Spleen (tissue), 7 donors: ENCODE data around the gene CEP250.

Experiments
- POLR2A ChIP-seq, 3 donors: fragments of 450-650 bp; IDR thresholded peaks; one replicate each; pipeline ENCODE4 v1.5.1; 2017; ENCODE audit warnings: antibody characterized with exemption in 3 of 3, mild to moderate bottlenecking in 1 of 3
- POLR2AphosphoS5 ChIP-seq, 3 donors: sonication (generic); formaldehyde crosslinking; IDR thresholded peaks; one replicate each; pipeline ENCODE4 v1.5.1; 2017; ENCODE audit warnings: antibody characterized with exemption in 3 of 3
- TF ChIP-seq, protein P1 (sequence below), 11 experiments: fragments of 200-600 bp in 7 of 11; fragments of 450-650 bp in 4 of 11; sonication (generic) in 4 of 11; IDR thresholded peaks in 8 of 11; conservative IDR thresholded peaks in 3 of 11; 1 replicate in 7 of 11; 2 replicates in 4 of 11; pipeline versions ENCODE4 v1.4.0 to v1.8.0; 2016 to 2021; ENCODE audit warnings: antibody characterized with exemption in 11 of 11, inconsistent platforms in 4 of 11, mild to moderate bottlenecking in 1 of 11
- donor health status: DM: no; HTN: no; CAD: no; lungs with moderate emphysema.
- donor health status: DM: no; HTN: no; CAD: no.
- donor health status: DM: no; HTN: no; CAD: no.

- TF ChIP-seq, protein P1, sequence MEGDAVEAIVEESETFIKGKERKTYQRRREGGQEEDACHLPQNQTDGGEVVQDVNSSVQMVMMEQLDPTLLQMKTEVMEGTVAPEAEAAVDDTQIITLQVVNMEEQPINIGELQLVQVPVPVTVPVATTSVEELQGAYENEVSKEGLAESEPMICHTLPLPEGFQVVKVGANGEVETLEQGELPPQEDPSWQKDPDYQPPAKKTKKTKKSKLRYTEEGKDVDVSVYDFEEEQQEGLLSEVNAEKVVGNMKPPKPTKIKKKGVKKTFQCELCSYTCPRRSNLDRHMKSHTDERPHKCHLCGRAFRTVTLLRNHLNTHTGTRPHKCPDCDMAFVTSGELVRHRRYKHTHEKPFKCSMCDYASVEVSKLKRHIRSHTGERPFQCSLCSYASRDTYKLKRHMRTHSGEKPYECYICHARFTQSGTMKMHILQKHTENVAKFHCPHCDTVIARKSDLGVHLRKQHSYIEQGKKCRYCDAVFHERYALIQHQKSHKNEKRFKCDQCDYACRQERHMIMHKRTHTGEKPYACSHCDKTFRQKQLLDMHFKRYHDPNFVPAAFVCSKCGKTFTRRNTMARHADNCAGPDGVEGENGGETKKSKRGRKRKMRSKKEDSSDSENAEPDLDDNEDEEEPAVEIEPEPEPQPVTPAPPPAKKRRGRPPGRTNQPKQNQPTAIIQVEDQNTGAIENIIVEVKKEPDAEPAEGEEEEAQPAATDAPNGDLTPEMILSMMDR (IDR thresholded peaks at IDR 0.05 in 8 of 11, conservative IDR thresholded peaks at IDR 0.05 in 3 of 11) = no peak
- no peak for TF ChIP-seq POLR2AphosphoS5 (IDR thresholded peaks at IDR 0.05)
- TF ChIP-seq POLR2A (IDR thresholded peaks at IDR 0.05) = no peak
These were observed 84.4 kb downstream of the CEP250 start for GRCh38 chr20:35539756-35540212.
